SK-N-SH treated with all-trans-retinoic acid at 6 μM for 48 hours (cell line): ENCODE measurements around the gene CLIP1.

ENCODE experiments used
- ATAC-seq: fragments of 200-7000 bp; cut with Tn5 transposase; 3 replicates; pipeline ENCODE4 v1.9.1; 2020; ENCODE audit warnings: mild to moderate bottlenecking, moderate library complexity
- ARNTL ChIP-seq: fragments of 450-650 bp; formaldehyde crosslinking; IDR thresholded peaks from 2 replicates; pipeline ENCODE4 v1.5.0; 2020; ENCODE audit warnings: low read depth, mild to moderate bottlenecking, moderate library complexity, borderline replicate concordance
- BACH2 ChIP-seq: fragments of 250-450 bp; sonication (Bioruptor Pico); IDR thresholded peaks from 2 replicates; pipeline ENCODE4 v1.9.0; 2021; ENCODE audit warnings: mild to moderate bottlenecking, borderline replicate concordance
- CSDC2 ChIP-seq: fragments of 250-450 bp; sonication (Bioruptor Pico); IDR thresholded peaks from 2 replicates; pipeline ENCODE4 v1.5.0; 2020; ENCODE audit warnings: mild to moderate bottlenecking, moderate library complexity
- ESRRG ChIP-seq: fragments of 250-450 bp; sonication (Bioruptor Pico); IDR thresholded peaks from 2 replicates; pipeline ENCODE4 v1.6.1; 2021; ENCODE audit warnings: mild to moderate bottlenecking
- GLIS3 ChIP-seq: fragments of 250-450 bp; sonication (Bioruptor Pico); IDR thresholded peaks from 2 replicates; pipeline ENCODE4 v1.5.0; 2020; ENCODE audit warnings: mild to moderate bottlenecking, moderate library complexity
- ISL1 ChIP-seq: fragments of 250-450 bp; sonication (Bioruptor Pico); IDR thresholded peaks from 2 replicates; pipeline ENCODE4 v2.1.2; 2022; ENCODE audit warnings: mild to moderate bottlenecking, moderate library complexity
- OSR1 ChIP-seq: fragments of 250-450 bp; sonication (Bioruptor Pico); IDR thresholded peaks from 2 replicates; pipeline ENCODE4 v1.8.0; 2022; ENCODE audit warnings: moderate library complexity, mild to moderate bottlenecking, inconsistent platforms
- POU6F1 ChIP-seq: fragments of 250-450 bp; sonication (Bioruptor Pico); IDR thresholded peaks from 2 replicates; pipeline ENCODE4 v1.8.0; 2021; ENCODE audit warnings: low read depth, mild to moderate bottlenecking, moderate library complexity, borderline replicate concordance
- PPARA ChIP-seq: fragments of 250-450 bp; sonication (Bioruptor Pico); IDR thresholded peaks from 2 replicates; pipeline ENCODE4 v1.5.0; 2020; ENCODE audit warnings: mild to moderate bottlenecking, borderline replicate concordance
- RARB ChIP-seq: fragments of 250-450 bp; sonication (Bioruptor Pico); IDR thresholded peaks from 2 replicates; pipeline ENCODE4 v1.8.0; 2021; ENCODE audit warnings: mild to moderate bottlenecking, moderate library complexity
- SNAI2 ChIP-seq: fragments of 250-450 bp; sonication (Bioruptor Pico); IDR thresholded peaks from 2 replicates; pipeline ENCODE4 v1.5.0; 2020; ENCODE audit warnings: mild to moderate bottlenecking, moderate library complexity
- TCF4 ChIP-seq: fragments of 250-450 bp; sonication (Bioruptor Pico); IDR thresholded peaks from 2 replicates; pipeline ENCODE4 v1.8.0; 2021; ENCODE audit warnings: mild to moderate bottlenecking, moderate library complexity, borderline replicate concordance
- TOX ChIP-seq: fragments of 250-450 bp; sonication (Bioruptor Pico); IDR thresholded peaks from 2 replicates; pipeline ENCODE4 v1.8.0; 2021; ENCODE audit warnings: mild to moderate bottlenecking, moderate library complexity, borderline replicate concordance
- ZC3H10 ChIP-seq: fragments of 250-450 bp; sonication (Bioruptor Pico); IDR thresholded peaks from 2 replicates; pipeline ENCODE4 v1.5.1; 2021; ENCODE audit warnings: mild to moderate bottlenecking, moderate library complexity
- ZFP3 ChIP-seq: fragments of 250-450 bp; sonication (Bioruptor Pico); IDR thresholded peaks from 2 replicates; pipeline ENCODE4 v1.5.0; 2020; ENCODE audit warnings: mild to moderate bottlenecking, moderate library complexity
- ZFP30 ChIP-seq: fragments of 450-650 bp; formaldehyde crosslinking; IDR thresholded peaks from 2 replicates; pipeline ENCODE4 v1.5.0; 2022; ENCODE audit warnings: mild to moderate bottlenecking, moderate library complexity
- ZNF565 ChIP-seq: fragments of 450-650 bp; formaldehyde crosslinking; conservative IDR thresholded peaks from 2 replicates; pipeline ENCODE4 v1.5.0; 2020; ENCODE audit warnings: low read depth, mild to moderate bottlenecking, moderate library complexity
- ZNF70 ChIP-seq: fragments of 450-650 bp; formaldehyde crosslinking; IDR thresholded peaks from 2 replicates; pipeline ENCODE4 v1.5.0; 2020; ENCODE audit warnings: mild to moderate bottlenecking, moderate library complexity
- ZNF8 ChIP-seq: fragments of 450-650 bp; formaldehyde crosslinking; IDR thresholded peaks from 2 replicates; pipeline ENCODE4 v1.5.0; 2020; ENCODE audit warnings: mild to moderate bottlenecking, moderate library complexity
- TF ChIP-seq, protein P1 (sequence below): fragments of 250-450 bp; sonication (Bioruptor Pico); IDR thresholded peaks from 2 replicates; pipeline ENCODE4 v1.5.1; 2020; ENCODE audit warnings: low read depth, mild to moderate bottlenecking, moderate library complexity
- TF ChIP-seq, protein P2 (sequence below): fragments of 250-450 bp; sonication (Bioruptor Pico); IDR thresholded peaks from 2 replicates; pipeline ENCODE4 v1.5.0; 2020; ENCODE audit warnings: mild to moderate bottlenecking, moderate library complexity
- TF ChIP-seq, protein P3 (sequence below): fragments of 250-450 bp; sonication (Bioruptor Pico); IDR thresholded peaks from 2 replicates; pipeline ENCODE4 v1.5.1; 2021; ENCODE audit warnings: mild to moderate bottlenecking, moderate library complexity

The CLIP1 gene

DNA sequence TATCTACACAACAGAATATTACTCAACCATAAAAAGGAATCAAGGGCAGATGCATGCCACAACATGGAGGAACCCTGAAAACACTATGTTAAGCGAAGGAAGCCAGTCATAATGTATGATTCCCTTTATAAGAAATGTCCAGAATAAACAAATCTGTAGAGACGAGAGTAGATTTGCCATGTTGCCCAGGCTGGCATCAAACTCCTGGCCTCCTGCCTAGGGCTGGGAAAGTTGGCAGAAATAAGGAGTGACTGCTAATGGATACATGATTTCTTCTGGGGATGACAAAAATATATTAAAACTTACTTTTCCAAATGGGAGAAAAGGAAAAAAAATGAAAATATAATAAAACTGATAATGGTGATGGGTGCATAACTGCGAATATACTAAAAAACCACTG lies 10.9 kb downstream of the CLIP1 start:
- ATAC-seq, result no peak

GRCh38 chr12:122407208-122407607 lies 15.3 kb downstream of the CLIP1 start:
- no peak for ATAC-seq
- TF ChIP-seq ZFP3 (CRISPR knock-in tag) (no peak), ZC3H10 (CRISPR knock-in tag) (no peak), GLIS3 (no peak), OSR1 (CRISPR knock-in tag) (no peak), ESRRG (CRISPR knock-in tag) (no peak), TCF4 (no peak), POU6F1 (CRISPR knock-in tag) (no peak), SNAI2 (no peak), TOX (CRISPR knock-in tag) (no peak), ZFP30 (CRISPR knock-in tag) (no peak), ISL1 (no peak), CSDC2 (CRISPR knock-in tag) (no peak), ARNTL (CRISPR knock-in tag) (no peak), PPARA (CRISPR knock-in tag) (no peak), ZNF8 (no peak), ZNF565 (CRISPR knock-in tag) (no peak), BACH2 (CRISPR knock-in tag) (no peak)
- TF ChIP-seq, protein P1, sequence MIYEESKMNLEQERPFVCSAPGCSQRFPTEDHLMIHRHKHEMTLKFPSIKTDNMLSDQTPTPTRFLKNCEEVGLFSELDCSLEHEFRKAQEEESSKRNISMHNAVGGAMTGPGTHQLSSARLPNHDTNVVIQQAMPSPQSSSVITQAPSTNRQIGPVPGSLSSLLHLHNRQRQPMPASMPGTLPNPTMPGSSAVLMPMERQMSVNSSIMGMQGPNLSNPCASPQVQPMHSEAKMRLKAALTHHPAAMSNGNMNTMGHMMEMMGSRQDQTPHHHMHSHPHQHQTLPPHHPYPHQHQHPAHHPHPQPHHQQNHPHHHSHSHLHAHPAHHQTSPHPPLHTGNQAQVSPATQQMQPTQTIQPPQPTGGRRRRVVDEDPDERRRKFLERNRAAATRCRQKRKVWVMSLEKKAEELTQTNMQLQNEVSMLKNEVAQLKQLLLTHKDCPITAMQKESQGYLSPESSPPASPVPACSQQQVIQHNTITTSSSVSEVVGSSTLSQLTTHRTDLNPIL (CRISPR knock-in tag), result no peak
- TF ChIP-seq, protein P2, sequence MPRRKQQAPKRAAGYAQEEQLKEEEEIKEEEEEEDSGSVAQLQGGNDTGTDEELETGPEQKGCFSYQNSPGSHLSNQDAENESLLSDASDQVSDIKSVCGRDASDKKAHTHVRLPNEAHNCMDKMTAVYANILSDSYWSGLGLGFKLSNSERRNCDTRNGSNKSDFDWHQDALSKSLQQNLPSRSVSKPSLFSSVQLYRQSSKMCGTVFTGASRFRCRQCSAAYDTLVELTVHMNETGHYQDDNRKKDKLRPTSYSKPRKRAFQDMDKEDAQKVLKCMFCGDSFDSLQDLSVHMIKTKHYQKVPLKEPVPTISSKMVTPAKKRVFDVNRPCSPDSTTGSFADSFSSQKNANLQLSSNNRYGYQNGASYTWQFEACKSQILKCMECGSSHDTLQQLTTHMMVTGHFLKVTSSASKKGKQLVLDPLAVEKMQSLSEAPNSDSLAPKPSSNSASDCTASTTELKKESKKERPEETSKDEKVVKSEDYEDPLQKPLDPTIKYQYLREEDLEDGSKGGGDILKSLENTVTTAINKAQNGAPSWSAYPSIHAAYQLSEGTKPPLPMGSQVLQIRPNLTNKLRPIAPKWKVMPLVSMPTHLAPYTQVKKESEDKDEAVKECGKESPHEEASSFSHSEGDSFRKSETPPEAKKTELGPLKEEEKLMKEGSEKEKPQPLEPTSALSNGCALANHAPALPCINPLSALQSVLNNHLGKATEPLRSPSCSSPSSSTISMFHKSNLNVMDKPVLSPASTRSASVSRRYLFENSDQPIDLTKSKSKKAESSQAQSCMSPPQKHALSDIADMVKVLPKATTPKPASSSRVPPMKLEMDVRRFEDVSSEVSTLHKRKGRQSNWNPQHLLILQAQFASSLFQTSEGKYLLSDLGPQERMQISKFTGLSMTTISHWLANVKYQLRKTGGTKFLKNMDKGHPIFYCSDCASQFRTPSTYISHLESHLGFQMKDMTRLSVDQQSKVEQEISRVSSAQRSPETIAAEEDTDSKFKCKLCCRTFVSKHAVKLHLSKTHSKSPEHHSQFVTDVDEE (CRISPR knock-in tag), result no peak
- TF ChIP-seq, protein P3, sequence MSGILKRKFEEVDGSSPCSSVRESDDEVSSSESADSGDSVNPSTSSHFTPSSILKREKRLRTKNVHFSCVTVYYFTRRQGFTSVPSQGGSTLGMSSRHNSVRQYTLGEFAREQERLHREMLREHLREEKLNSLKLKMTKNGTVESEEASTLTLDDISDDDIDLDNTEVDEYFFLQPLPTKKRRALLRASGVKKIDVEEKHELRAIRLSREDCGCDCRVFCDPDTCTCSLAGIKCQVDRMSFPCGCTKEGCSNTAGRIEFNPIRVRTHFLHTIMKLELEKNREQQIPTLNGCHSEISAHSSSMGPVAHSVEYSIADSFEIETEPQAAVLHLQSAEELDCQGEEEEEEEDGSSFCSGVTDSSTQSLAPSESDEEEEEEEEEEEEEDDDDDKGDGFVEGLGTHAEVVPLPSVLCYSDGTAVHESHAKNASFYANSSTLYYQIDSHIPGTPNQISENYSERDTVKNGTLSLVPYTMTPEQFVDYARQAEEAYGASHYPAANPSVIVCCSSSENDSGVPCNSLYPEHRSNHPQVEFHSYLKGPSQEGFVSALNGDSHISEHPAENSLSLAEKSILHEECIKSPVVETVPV (CRISPR knock-in tag), result no peak

More for the DNA sequence above, 10.9 kb downstream of the CLIP1 start:
- no peak for TF ChIP-seq BACH2 (CRISPR knock-in tag)
- TF ChIP-seq ZC3H10 (CRISPR knock-in tag), result no peak
- TF ChIP-seq GLIS3, result no peak
- TF ChIP-seq, protein P1 (CRISPR knock-in tag), result no peak
- TF ChIP-seq OSR1 (CRISPR knock-in tag), result no peak
- no peak for TF ChIP-seq RARB (CRISPR knock-in tag)
- no peak for TF ChIP-seq ESRRG (CRISPR knock-in tag)
- no peak for TF ChIP-seq ZNF70

- no peak for ATAC-seq
- TF ChIP-seq ZFP30 (CRISPR knock-in tag) (no peak), ZNF70 (no peak), PPARA (CRISPR knock-in tag) (no peak)
- TF ChIP-seq, protein P3 (CRISPR knock-in tag), result no peak
Measured at GRCh38 chr12:122406701-122407164, 15.7 kb downstream of the CLIP1 start.
